Aorta (tissue), 5 donors: Measurements from ENCODE around the gene CACHD1. TPM values are rescaled to one million over a fixed set of nuclear protein-coding genes. Genes with fewer than 3 reads are reported as not detected.

Experiments used
- ATAC-seq: fragments of 200-7000 bp; cut with Tn5 transposase; one replicate; pipeline ENCODE4 v1.9.1; 2022; ENCODE audit warnings: moderate library complexity; ENCODE audit not compliant: low FRiP score
- DNase-seq, 2 donors: peaks; one replicate each; pipeline ENCODE4 v3.0.0-alpha.2; 2020
- H3K27ac ChIP-seq, 2 donors: one replicate each; pipeline ENCODE4 v1.5.1; 2013; ENCODE audit warnings: low read length in 2 of 2, mild to moderate bottlenecking in 2 of 2, moderate library complexity in 2 of 2, control low read depth in 1 of 2, inconsistent platforms in 1 of 2, low read depth in 1 of 2
- H3K27me3 ChIP-seq, 2 donors: one replicate each; pipeline ENCODE4 v1.6.1; 2013; ENCODE audit warnings: control low read depth in 1 of 2, low read length in 1 of 2, mild to moderate bottlenecking in 1 of 2, moderate library complexity in 1 of 2; ENCODE audit not compliant: insufficient read depth in 2 of 2, control insufficient read depth in 1 of 2
- H3K36me3 ChIP-seq, 2 donors: one replicate each; pipeline ENCODE4 v1.6.1; 2013; ENCODE audit warnings: control low read depth in 1 of 2, low read length in 1 of 2, mild to moderate bottlenecking in 1 of 2; ENCODE audit not compliant: insufficient read depth in 2 of 2, control insufficient read depth in 1 of 2
- H3K4me1 ChIP-seq, 2 donors: one replicate each; pipeline ENCODE4 v1.6.1; 2013; ENCODE audit warnings: low read length in 2 of 2, control low read depth in 1 of 2, mild to moderate bottlenecking in 1 of 2, moderate library complexity in 1 of 2; ENCODE audit not compliant: insufficient read depth in 2 of 2, control insufficient read depth in 1 of 2
- H3K4me3 ChIP-seq, 2 donors: one replicate each; pipeline ENCODE4 v1.5.1; 2013; ENCODE audit warnings: low read length in 2 of 2, control low read depth in 1 of 2, mild to moderate bottlenecking in 1 of 2
- H3K9me3 ChIP-seq: one replicate; pipeline ENCODE4 v1.6.1; 2013; ENCODE audit warnings: mild to moderate bottlenecking, low read length; ENCODE audit not compliant: control insufficient read depth
- WGBS, 2 donors: extraction: QIAGEN DNeasy Blood & Tissue Kit; methylation state at CpG; one replicate each; pipeline ENCODE4 v1.1.7; 2013; 5-methylcytosine and 5-hydroxymethylcytosine counted together
- intact Hi-C, 2 donors: fragments of 100-400 bp; cut with DNase I; formaldehyde crosslinking; loops; one replicate each; pipeline versions ENCODE4 v1.14.2 to v1.15.0; 2022
- polyA plus RNA-seq, 2 donors: library from polyadenylated mRNA; stranded (reverse); fragments of 200-250 nt; gene quantifications; one replicate each; pipeline ENCODE4 v1.2.3, GENCODE V29; 2013
- total RNA-seq, 2 donors: library from RNA; stranded (reverse); fragmentation: NEBNext Ultra II Directional; extraction: Animal tissue kit (Norgen Biotek cat#: 25700); gene quantifications; one replicate each; pipeline ENCODE4 v1.2.1, GENCODE V29; 2021
- donor health status: healthy with polysubstance abuse.
- donor health status: Bipolar disorder and iron deficiency.
- donor health status: DM: no; HTN: no; CAD: no.
- donor health status: DM: no; HTN: no; CAD: no.
- donor health status: DM: yes; HTN: yes; CAD: no.

CACHD1 gene
- total and polyA plus RNA-seq, 4 donors: 1.4 to 26.5 (median 5.0) TPM

GRCh38 chr1:64678366-64678765 is 208.4 kb downstream of the CACHD1 start:
- H3K4me1 ChIP-seq: peaks cover 0 to 2% of the 10 kb centered on the region in 2 donors
- no peak overlapping the region for H3K27ac ChIP-seq
- ATAC-seq: no peak
- 35 to 51% methylated on average over 3 of the region's 3 CpGs for WGBS, 2 donors
- intact Hi-C loops: loop anchor here (5.0 kb wide), 2 partner anchors 206 to 411 kb away; partner anchors contain the start of gene CACHD1 (in 1 of the 2)
- DNase-seq: no peak
- H3K27me3 ChIP-seq: no peaks in the 10 kb centered on the region
- no peak overlapping the region for H3K4me3 ChIP-seq
- peaks cover 0 to 3% of the 10 kb centered on the region in 2 donors for H3K36me3 ChIP-seq
- no peaks in the 10 kb centered on the region for H3K9me3 ChIP-seq

- 29 to 45% methylated on average over 6 of the region's 6 CpGs for WGBS, 2 donors
- DNase-seq: no peak
- Histone ChIP-seq H3K4me1 (peaks cover 0 to 2% of the 10 kb centered on the region in 2 donors), H3K36me3 (peaks cover 0 to 3% of the 10 kb centered on the region in 2 donors), H3K9me3 (no peaks in the 10 kb centered on the region), H3K4me3 (no peak overlapping the region), H3K27me3 (no peaks in the 10 kb centered on the region), H3K27ac (no peak overlapping the region)
- no peak for ATAC-seq
- intact Hi-C loops: loop anchor here (5.0 kb wide), 2 partner anchors 207 to 412 kb away; partner anchors contain the start of gene CACHD1 (in 1 of the 2)
Measured at GRCh38 chr1:64679177-64679576, 209.2 kb downstream of the CACHD1 start.

GRCh38 chr1:64680599-64680998 is 210.7 kb downstream of the CACHD1 start:
- Histone ChIP-seq H3K4me3 (no peak overlapping the region), H3K9me3 (no peaks in the 10 kb centered on the region), H3K27ac (no peak overlapping the region), H3K4me1 (peaks cover 0 to 2% of the 10 kb centered on the region in 2 donors), H3K36me3 (peaks cover 0 to 3% of the 10 kb centered on the region in 2 donors), H3K27me3 (no peaks in the 10 kb centered on the region)
- ATAC-seq (no peak), DNase-seq (no peak)
- intact Hi-C loops: no loop called here
- 93 to 97% methylated on average over 2 of the region's 2 CpGs for WGBS, 2 donors

GRCh38 chr1:64681043-64681442 is 211.1 kb downstream of the CACHD1 start:
- intact Hi-C loops: no loop called here
- no peak for DNase-seq
- Histone ChIP-seq H3K27me3 (no peaks in the 10 kb centered on the region), H3K4me3 (no peak overlapping the region), H3K36me3 (peaks cover 0 to 3% of the 10 kb centered on the region in 2 donors), H3K27ac (no peak overlapping the region), H3K9me3 (no peaks in the 10 kb centered on the region), H3K4me1 (peaks cover 0 to 2% of the 10 kb centered on the region in 2 donors)
- 85 to 92% methylated on average over 5 of the region's 5 CpGs for WGBS, 2 donors
- ATAC-seq: no peak

- no peak overlapping the region for H3K27ac ChIP-seq
- H3K27me3 ChIP-seq: no peaks in the 10 kb centered on the region
- ATAC-seq: no peak
- no peak for DNase-seq
- H3K36me3 ChIP-seq: no peaks in the 10 kb centered on the region
- H3K4me3 ChIP-seq: no peak overlapping the region
- no peaks in the 10 kb centered on the region for H3K9me3 ChIP-seq
- WGBS, 2 donors: 90 to 94% methylated on average over 2 of the region's 2 CpGs
- H3K4me1 ChIP-seq: peaks cover 0 to 2% of the 10 kb centered on the region in 2 donors
- intact Hi-C loops: no loop called here
Measured at GRCh38 chr1:64683419-64683818, 213.5 kb downstream of the CACHD1 start.

- Histone ChIP-seq H3K27ac (no peak overlapping the region), H3K4me3 (no peak overlapping the region), H3K27me3 (no peaks in the 10 kb centered on the region), H3K9me3 (no peaks in the 10 kb centered on the region), H3K4me1 (no peaks in the 10 kb centered on the region), H3K36me3 (no peaks in the 10 kb centered on the region)
- no peak for ATAC-seq
- intact Hi-C loops: loop anchor here in 1 of 2 donors (5.0 kb wide), 1 partner anchor 62 kb away; the partner anchor contains the start of gene RAVER2
- no peak for DNase-seq
- WGBS, 2 donors: 92 to 97% methylated on average over 1 of the region's 1 CpG
Measured at GRCh38 chr1:64685217-64685616, 215.3 kb downstream of the CACHD1 start.

- no peak for DNase-seq
- Histone ChIP-seq H3K4me3 (no peak overlapping the region), H3K27me3 (no peaks in the 10 kb centered on the region), H3K4me1 (no peaks in the 10 kb centered on the region), H3K27ac (no peak overlapping the region), H3K36me3 (no peaks in the 10 kb centered on the region), H3K9me3 (no peaks in the 10 kb centered on the region)
- no peak for ATAC-seq
- intact Hi-C loops: loop anchor here (2.0 to 5.0 kb wide), 2 partner anchors 61 to 139 kb away; partner anchors contain the start of gene RAVER2 (in 1 of the 2)
- WGBS, 2 donors: 88% methylated on average over 6 of the region's 6 CpGs
Measured at GRCh38 chr1:64685765-64686341, 215.9 kb downstream of the CACHD1 start.

- intact Hi-C loops: loop anchor here (2.0 to 5.0 kb wide), 2 partner anchors 60 to 138 kb away; partner anchors contain the start of gene RAVER2 (in 1 of the 2)
Measured at GRCh38 chr1:64686828-64687724, 217.1 kb downstream of the CACHD1 start.

More at GRCh38 chr1:64686828-64687724, 217.1 kb downstream of the CACHD1 start:
- WGBS, 2 donors: 15 to 16% methylated on average over 7 of the region's 7 CpGs
- ATAC-seq (peak; percentile 74), DNase-seq (no peak)
- Histone ChIP-seq H3K27ac (peak overlapping the region; percentile 2 to 65), H3K27me3 (no peaks in the 10 kb centered on the region), H3K36me3 (no peaks in the 10 kb centered on the region), H3K4me1 (no peaks in the 10 kb centered on the region), H3K4me3 (no peak overlapping the region), H3K9me3 (no peaks in the 10 kb centered on the region)
